Measurements from ENCODE around the gene PTH2.

GRCh38 chr19:49425178-49425577, 1.9 kb upstream of the PTH2 start, which contains the start of gene GFY:
- TF ChIP-seq CTCF (IDR thresholded peaks at IDR 0.05; ENCODE audit: insufficient read depth, low read depth, low read length) (no peak), EZH2 (IDR thresholded peaks at IDR 0.05; ENCODE audit: insufficient read depth, low read length) (no peak)
